Middle frontal gyrus (tissue), 1 donor: ENCODE data around the gene ADGRF4.
A peak's percentile ranks its signal among the peaks of the same experiment; 100 is the strongest.
"Not testable (repeated sequence)": the region's sequence is repeated elsewhere in the genome, so short reads cannot be mapped to it uniquely, and the experiment has no call there.

Experiments used
- DNase-seq: peaks from one replicate; pipeline ENCODE4 v3.0.0-alpha.2; 2015; ENCODE audit warnings: low spot score; ENCODE audit errors: extremely low spot score

Gene ADGRF4

DNA sequence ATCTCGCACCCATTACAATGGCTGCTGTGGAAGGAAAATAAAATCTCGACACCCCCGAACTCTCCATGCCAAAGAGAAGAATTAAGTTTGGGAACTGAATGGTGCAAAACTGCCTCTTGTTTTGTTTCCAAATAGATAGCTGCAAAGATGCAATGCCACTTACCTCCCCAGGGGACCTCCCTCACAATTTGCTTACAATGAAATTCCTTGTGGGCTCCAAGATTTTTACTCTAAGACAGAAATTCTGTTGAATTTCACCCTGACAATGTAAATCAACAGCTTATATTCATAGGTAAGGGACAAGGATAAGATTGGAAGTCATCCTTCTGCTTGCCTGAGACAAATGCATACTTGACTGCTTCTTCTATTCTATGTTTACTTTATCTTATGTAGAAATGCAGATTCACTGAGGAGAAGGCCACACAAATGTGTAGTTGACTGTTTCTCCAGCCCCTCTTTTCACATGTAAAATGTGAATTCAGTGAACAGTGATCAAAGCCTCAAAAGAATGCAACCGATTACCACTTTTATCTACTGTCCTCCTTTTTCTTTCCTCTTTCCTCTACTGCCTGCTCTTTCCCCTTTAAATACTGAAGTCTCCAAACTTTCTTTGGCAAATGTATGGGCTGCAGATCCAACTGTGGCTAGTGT is 36.6 kb downstream of the ADGRF4 start:
- DNase-seq = no peak

DNA sequence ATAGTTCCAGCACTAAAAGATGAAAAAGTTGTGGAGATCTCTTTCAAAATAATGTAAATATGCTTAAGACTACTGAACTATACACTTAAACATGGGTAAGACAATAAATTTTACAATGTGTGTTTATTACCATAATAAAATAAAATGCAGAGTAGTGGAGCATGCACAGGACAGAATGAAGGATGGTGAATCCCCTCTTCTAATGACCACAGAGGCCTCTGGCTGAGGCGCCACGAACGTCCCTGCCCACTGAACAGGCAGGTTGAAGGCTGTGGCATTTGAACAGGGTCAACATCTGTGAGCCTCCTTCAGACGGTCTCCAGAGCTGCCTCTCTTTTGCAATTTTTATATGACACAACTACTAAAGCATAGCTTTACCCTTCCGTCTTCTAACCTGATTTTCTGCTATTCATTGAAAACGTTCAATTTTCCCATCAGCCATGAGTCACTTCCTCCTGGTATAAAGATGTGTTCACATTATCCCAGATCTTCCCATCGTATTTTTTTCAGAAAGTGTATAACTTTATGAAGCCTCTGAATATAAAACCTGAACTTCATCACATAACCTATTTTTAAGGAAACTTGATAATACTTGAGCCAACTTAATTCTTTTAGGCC is 37.8 kb downstream of the ADGRF4 start:
- DNase-seq = no peak

DNA sequence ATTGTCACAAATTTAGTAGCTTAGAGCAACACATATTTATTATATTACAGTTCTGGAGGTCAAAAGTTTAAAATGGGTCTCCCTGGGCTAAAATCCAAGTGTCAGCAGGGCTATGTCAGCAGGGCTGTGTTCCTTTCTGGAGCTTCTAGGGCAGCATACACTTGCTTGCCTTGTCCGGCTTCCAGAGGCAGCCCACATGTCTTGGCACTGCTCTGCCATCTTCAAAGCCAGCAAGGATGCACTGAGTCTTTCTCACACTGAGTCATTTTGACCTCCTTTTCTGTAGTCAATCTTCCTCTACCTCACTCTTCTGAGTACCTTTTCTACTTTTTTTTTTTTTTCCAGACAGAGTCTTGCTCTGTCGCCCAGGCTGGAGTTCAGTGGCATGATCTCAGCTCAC is 39.0 kb downstream of the ADGRF4 start:
- no peak for DNase-seq

DNA sequence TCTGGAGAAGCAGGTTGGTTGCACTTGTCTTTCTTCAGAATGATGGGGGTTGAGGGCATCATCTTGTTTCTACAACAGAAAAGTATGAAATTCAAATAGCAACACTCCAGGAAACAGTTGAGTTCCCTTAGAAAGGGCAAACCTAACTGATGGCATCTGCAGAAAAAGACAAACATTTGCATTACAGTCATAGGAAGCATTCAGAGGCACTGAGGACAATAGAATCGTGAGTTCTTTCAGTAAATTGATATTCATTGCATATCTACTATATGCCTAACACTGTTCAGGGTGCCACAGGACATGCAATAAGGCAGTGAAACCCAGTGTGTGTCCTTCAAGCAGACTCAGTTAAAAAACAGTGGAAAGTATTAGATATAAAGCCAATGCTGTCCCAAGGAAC is 42.3 kb downstream of the ADGRF4 start:
- DNase-seq = no peak

DNA sequence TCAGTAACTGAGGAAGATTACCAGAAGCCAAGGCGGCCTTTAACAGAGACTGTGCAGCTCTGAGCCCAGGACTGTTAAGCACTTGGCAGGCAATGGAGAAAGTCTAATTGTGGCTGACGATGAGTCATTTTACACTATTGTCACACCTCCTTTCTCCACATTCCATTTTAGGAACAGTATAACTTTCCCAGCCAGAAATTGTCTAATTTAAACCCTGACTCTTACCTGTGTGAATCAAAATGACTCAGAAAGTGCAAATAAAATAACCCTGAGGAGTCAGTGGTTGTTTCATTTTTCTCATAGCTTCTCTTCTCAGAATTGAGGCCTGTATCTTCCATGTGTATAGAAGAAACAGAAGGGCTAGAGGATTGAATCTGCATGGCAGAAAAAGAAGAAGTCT is 43.4 kb downstream of the ADGRF4 start:
- DNase-seq = peak; percentile 30

DNA sequence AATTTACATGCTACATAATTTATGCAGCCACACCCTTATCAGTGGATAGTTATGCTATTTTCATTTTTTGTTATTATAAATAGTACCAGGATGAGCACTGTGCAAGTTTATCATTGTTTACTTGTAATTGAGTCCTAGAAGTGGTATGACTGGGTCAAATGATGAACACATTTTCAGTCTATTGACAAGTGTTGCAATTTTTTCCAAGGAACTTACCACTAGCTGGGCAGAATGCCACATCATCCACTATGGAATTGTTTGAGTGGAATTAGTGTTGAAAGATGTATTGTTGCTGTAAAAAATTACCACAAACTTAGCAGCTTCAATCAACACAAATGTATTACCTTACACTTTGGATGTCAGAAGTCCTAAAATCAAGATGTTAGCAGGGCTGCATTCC is 45.4 kb downstream of the ADGRF4 start:
- no peak for DNase-seq

DNA sequence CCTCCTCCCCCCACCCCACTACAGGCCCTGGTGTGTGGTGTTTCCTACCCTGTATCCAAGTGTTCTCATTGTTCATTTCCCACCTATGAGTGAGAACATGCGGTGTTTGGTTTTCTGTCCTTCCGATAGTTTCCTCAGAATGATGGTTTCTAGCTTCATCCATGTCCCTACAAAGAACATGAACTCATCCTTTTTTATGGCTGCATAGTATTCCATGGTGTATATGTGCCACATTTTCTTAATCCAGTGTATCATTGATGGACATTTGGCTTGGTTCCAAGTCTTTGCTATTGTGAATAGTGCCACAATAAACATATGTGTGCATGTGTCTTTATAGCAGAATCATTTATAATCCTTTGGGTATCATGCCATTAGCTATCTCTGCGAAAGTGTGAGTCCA is 46.9 kb downstream of the ADGRF4 start:
- DNase-seq = not testable (repeated sequence)

DNA sequence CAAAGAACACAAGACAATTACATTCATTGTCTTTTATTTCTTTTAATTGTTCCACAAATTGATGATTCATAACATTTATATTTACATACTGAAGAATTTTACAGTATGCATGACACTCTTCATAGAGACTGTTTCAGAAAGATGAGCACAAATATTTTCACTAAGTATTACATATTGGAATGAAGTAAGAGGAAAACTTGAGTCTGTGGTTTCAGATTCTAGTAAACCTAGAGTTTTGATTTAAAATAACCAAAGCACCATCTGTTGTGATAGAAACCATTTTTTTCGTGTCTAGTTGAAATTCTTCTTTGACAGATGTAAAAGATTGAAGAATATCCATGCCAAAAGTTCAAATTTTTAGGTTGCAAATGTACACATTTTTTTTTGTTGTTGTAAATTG is 51.4 kb downstream of the ADGRF4 start:
- DNase-seq = no peak

DNA sequence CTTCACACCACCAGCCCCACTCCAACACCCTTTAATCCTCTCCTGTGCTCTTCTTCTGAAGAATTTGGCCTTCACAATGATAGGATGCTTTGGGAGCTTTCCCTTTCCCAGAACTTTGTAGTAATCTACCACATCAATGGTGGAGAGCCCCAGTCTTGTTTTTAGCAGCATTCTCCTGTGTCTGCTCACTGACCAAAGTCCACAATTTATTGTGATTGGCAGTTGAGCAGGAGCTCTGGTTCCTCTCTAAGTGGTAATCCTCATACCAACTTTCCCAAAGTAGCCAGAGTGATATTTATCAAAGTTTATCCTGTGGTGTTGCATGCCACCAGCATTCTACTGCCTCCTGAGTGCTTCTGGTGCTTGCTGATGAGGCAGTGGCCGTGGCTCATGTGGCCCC is 54.4 kb downstream of the ADGRF4 start:
- no peak for DNase-seq

DNA sequence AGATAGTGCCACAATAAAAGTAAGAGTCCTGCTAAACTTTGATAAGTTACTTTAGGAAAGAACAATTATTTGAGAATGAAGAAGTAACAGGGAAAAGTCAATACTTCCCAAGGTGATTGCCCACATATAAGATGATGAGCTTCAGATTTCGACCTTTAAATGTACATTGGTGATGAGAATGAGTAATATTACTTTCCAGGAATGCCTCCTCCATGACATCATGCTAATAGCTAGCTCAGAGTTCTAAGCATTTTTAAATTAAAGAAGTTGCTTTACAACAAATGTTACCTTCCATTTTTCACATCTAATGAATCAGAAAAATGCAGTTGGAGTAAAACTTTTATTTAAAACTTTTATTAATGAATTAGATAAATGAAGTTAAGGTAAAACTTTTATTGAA is 61.0 kb downstream of the ADGRF4 start:
- DNase-seq = no peak

DNA sequence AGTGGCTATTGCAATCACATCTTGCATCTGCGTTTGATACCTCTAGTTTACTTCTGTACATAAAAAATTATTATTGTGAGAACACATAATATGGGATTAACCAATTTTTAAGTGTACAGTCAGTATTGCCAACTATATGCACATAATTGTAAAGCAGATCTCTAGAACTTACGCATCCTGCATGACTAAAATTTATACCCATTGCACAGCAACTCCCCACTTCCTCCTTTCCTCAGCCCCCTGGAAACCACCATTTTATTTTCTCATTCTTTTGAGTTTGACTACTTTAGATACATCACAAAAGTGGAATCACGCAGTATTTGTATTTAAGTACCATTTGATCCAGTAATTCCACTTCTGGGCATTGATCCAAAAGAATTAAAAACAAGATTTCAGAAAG is 64.1 kb downstream of the ADGRF4 start:
- DNase-seq = no peak

DNA sequence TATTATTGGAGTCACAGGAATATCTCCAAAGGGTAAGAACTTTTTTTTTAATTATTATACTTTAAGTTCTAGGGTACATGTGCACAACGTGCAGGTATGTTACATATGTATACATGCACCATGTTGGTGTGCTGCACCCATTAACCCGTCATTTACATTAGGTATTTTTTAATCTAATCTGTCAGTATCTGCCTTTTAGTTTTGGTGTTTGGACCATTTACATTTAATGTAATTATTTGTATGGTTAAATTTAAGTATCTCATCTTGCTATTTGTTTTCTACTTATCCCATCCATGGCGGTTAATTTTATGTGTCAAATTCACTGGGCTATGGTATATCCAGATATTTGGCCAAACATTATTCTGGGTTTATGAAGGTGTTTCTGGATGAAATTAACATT is 68.1 kb downstream of the ADGRF4 start:
- no peak for DNase-seq

DNA sequence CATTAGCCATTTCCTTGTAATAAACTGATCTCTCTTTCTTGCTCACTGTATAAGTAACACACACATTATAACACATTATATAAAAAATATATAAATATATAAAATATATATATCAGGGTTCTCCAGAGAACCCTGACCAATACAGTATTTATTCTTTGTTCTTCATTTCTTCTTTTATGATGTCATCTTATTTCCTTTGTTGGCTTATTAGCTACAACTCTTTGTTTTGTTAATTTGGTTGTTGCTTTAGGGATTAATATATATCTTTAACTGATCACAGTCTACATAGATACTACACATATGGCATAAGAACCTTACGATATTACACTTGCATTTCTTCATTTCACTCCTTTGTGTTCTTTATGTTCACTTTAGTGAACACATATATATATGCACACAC is 68.7 kb downstream of the ADGRF4 start:
- no peak for DNase-seq

DNA sequence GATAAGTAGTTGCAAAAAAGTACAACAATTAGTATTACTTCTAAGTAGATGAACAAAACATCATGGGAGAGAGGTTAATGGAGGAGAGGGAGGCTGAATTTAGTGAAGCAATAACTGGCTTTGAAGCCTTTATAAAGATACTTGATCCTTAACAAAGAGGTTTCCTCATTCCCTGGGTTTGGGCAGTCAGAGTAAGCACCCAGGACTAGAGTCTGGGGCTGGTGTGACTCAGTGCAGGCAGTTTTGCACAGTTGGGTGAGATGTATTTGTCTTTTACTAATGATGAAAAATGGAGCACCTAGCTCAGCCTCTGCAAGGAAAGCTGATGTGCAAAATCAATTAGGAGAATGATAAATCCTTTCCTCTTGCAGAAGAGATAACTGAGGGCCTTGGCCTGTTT is 71.6 kb downstream of the ADGRF4 start:
- DNase-seq = no peak
